EH (cell line): ENCODE data around the gene GMPR2.
"Not testable (repeated sequence)": the region's sequence is repeated elsewhere in the genome, so short reads cannot be mapped to it uniquely, and the experiment has no call there.

ENCODE experiments used
- DNase-seq: peaks from one replicate; pipeline ENCODE4 v3.0.0-alpha.2; 2015; ENCODE audit warnings: low read depth

Gene GMPR2

DNA sequence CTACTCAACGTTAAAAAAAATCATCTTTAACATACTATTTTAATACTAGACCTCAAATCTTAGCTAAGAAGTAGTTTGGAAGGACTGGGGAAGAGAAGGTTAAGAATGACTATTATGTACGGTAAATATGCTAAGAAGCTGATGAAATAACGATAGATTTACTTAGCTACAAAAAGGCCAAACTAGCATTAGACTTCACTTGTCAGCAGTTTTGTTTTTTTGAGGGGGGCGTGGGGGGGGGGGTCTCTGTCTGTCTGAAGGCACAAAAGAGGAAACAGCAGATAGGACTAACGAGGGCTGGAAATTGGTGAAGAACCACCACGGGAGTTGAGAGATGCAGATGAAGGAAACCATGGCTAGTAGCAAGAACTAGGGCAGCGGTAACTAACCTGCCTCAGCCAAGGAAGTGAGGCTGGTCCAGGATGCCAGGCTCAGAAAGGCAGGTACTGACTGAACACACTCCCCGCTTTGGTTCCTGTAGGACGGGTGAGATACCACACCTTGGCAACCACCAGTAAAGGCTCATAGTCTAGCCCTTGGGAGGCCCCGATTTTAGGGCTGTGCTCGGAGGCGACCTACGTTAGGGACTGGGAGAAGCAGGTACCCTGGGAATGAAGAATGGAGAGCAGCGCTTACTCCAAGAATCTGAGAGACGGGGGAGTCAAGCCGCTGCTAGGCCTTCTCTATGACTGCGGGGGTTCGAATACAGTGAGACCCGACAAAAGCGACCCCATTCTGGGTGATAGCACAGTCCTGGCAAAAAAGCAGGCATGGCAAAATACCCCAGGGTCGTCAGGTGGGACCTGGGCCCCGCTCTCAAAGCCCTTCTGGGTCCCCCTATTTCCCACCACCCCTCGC is 1.2 kb upstream of the GMPR2 start:
- peak; percentile 9 for DNase-seq

DNA sequence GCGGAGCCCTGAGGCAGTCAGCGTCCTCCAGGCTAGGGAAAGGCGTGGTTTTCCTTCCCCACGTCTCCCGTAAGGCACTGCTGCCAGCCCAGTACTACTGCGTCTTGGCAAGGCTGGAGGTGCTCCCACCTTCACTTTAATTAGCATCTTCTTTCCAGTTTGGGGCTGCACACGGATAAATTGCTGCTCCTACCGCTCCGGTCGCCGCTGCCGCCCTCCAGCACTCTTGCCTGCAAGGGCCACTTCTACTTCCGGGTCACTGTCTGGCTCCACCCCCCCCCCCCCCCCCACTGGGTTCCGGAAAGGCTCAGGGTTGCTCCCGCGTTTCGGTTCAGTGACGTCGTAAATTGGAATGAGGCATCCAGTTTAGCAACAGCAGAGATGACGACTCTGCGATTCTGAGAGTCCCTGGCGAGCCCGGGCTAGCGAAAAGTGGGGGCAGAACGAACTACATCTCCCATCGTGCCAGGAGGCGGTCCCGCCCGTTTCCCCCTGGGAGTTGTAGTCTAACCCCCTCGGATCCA is 546 bp upstream of the GMPR2 start, which contains the start of gene NEDD8:
NEDD8 (minus strand) TSS at position 247 of the 524 bp plus-strand sequence; CDS start at position 147, 100 bp downstream.
- peak; percentile 98 for DNase-seq

GRCh38 chr14:24233538-24233866 is 773 bp downstream of the GMPR2 start:
- peak; percentile 21 for DNase-seq

GRCh38 chr14:24234095-24235005 is 1.6 kb downstream of the GMPR2 start:
- DNase-seq: peak; percentile 53

GRCh38 chr14:24235804-24236688 is 3.3 kb downstream of the GMPR2 start:
- DNase-seq: no peak

DNA sequence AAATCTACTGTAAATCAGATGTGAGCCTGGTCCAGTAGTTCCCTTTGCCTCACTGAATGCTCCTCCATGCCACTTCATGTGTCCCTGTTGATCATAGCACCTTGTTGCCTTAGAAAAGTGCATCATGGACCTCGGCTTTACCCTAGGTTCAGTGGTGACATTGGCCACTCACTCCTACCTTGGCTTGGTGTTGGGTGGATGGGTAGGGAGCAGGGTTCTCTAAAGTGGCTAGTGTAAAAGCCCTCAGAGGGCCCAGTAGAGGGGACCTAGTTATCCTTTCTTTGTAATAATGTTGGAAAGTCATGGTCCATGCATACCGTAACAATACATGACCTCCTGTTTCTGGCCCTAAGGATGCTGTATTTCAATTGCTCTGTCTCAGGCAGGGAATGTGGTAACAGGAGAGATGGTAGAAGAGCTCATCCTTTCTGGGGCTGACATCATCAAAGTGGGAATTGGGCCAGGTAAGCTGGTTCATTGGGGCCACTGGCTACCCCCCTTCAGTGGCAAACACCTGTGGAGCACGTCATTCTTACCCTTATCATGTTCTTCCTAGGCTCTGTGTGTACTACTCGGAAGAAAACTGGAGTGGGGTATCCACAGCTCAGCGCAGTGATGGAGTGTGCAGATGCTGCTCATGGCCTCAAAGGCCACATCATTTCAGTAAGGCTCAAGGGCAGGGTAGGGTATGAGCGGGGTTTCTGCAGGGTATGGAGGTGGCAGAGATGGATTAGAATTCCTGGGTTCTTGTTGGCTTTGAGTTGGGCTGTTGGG is 4.1 kb downstream of the GMPR2 start:
- DNase-seq: no peak

GRCh38 chr14:24237463-24237955 is 4.8 kb downstream of the GMPR2 start:
- DNase-seq: no peak

- DNase-seq: no peak
These were observed 5.4 kb downstream of the GMPR2 start for GRCh38 chr14:24238123-24238522.

- DNase-seq: peak; percentile 25
These were observed 5.9 kb downstream of the GMPR2 start for GRCh38 chr14:24238527-24239037.

GRCh38 chr14:24240110-24240918 is 7.6 kb downstream of the GMPR2 start:
- DNase-seq: no peak

GRCh38 chr14:24241829-24242443 is 9.2 kb downstream of the GMPR2 start:
- DNase-seq: peak; percentile 94

DNA sequence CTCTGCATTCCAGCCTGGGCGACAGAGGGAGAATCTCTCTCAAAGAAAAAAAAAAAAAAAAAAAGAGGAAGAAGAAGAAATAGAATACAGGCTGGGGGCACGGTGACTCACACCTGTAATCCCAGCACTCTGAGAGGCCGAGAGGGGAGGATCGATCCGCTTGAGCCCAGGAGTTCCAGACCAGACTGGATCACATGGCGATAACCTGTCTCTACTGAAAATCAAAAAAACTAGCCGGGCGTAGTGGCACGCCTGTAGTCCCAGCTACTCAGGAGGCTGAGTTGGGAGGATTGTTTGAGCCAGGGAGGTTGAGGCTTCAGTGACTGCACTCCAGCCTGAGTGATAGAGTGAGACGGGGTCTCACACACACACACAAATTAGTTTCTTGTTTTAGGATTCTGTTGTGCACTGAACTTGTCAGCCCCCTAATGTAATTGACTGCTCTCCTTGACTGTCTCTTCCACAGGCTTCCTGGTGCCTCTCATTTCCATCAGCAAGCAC is 10.7 kb downstream of the GMPR2 start:
- DNase-seq: no peak

GRCh38 chr14:24245350-24245749 is 12.6 kb downstream of the GMPR2 start:
- DNase-seq: not testable (repeated sequence)

GRCh38 chr14:24246765-24247212 is 14.1 kb downstream of the GMPR2 start:
- peak; percentile 31 for DNase-seq

DNA sequence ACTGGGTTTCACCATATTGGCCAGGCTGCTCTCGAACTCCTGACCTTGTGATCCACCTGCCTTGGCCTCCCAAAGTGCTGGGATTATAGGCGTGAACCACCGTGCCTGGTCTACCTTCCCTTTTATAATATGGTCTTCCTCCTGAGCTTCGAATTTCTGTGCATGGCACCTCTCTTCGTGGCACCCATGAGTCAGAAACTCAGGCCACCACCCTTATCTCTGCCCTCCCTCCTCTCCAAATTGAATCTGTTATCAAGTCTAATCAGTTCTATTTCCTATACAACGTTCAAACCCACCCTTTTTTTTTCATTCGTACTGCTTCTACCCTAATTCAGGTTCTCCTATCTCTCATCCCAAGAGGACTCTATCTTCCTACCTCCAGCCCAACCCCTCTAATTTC is 14.7 kb downstream of the GMPR2 start:
- no peak for DNase-seq

DNA sequence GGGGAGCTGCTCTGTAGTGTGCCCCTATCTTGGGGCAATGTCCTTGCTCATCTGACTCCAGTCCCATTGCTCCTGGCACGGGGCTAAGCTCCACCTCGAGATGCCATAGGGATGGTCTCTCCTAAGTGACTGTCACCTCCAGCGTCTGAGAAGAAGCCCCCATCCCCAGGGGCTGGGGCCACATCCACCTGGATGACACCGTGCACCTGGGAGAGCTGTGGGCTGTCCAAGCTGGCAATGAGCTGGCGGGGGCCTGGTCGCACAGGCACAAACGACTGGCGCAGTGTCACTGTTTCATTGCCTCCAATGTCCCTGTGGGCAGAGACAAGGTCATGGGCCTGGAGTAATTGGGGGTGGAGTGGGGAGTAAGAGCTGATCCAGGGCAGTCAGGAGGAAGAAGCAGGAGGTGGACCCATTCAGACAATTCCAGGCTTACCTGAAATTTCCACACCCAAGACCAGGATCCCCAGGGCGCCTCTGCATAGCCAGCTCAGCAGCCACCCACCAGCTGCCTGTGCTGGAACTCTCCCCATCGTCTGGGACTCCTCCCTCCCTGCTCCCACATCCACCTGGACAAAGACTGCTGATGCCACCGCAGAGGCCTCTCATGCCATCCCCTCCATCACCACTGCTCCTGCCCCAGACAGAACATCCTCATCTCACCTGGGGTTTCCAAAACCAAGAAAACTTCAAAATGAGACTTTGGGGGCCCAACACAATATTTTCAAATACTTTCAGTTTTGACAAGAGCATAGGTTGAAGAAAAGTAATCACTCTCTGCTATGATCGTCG is 16.7 kb downstream of the GMPR2 start:
- no peak for DNase-seq

DNA sequence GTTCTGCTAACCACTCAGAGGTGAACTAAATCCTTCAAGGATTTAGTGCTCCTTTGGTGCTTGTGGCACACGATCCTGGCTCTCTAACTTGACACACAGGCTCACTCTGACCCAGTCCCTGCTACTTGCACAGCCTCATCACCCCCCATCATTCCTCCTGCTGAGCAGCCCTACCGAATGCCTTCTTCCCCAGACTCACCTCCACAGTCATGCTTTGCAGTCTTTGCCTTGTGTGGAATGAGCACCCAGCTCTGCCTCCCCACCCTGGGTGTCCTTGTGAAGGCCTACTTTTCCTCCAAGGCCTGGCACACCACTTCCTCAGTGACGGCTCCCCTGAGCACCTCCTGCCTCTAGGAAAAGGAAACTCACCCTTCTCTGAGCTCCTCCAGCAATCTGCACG is 17.6 kb downstream of the GMPR2 start:
- no peak for DNase-seq

- DNase-seq: peak; percentile 72
These were observed 19.2 kb downstream of the GMPR2 start for GRCh38 chr14:24251880-24252288.
